Ishikawa (cell line): Measurements from ENCODE around the gene AGPAT4.

Experiments used
- CEBPB ChIP-seq: IDR thresholded peaks from 2 replicates; pipeline ENCODE4 v1.6.1; 2012
- CREB1 ChIP-seq: IDR thresholded peaks from 2 replicates; pipeline ENCODE4 v1.6.1; 2012; ENCODE audit warnings: low read depth
- EGR1 ChIP-seq: IDR thresholded peaks from 2 replicates; pipeline ENCODE4 v1.6.1; 2012
- EP300 ChIP-seq: IDR thresholded peaks from 2 replicates; pipeline ENCODE4 v1.6.1; 2012; ENCODE audit warnings: borderline replicate concordance
- FOXM1 ChIP-seq: IDR thresholded peaks from 2 replicates; pipeline ENCODE4 v1.6.1; 2012; ENCODE audit warnings: low read depth, borderline replicate concordance
- MAX ChIP-seq: IDR thresholded peaks from 2 replicates; pipeline ENCODE4 v1.6.1; 2012
- NFIC ChIP-seq: IDR thresholded peaks from 2 replicates; pipeline ENCODE4 v1.6.1; 2012
- RAD21 ChIP-seq: IDR thresholded peaks from 2 replicates; pipeline ENCODE4 v1.6.1; 2012; ENCODE audit warnings: low read depth
- REST ChIP-seq: IDR thresholded peaks from 2 replicates; pipeline ENCODE4 v1.6.1; 2012; ENCODE audit warnings: low read depth, mild to moderate bottlenecking
- TAF1 ChIP-seq: IDR thresholded peaks from 2 replicates; pipeline ENCODE4 v1.6.1; 2012; ENCODE audit warnings: low read depth, mild to moderate bottlenecking
- TCF12 ChIP-seq: IDR thresholded peaks from 2 replicates; pipeline ENCODE4 v1.6.1; 2012; ENCODE audit warnings: low read depth
- TEAD4 ChIP-seq: IDR thresholded peaks from 2 replicates; pipeline ENCODE4 v1.6.1; 2012
- USF1 ChIP-seq: IDR thresholded peaks from 2 replicates; pipeline ENCODE4 v1.6.1; 2012
- YY1 ChIP-seq: IDR thresholded peaks from 2 replicates; pipeline ENCODE4 v1.6.1; 2012; ENCODE audit warnings: low read depth
- ZBTB7A ChIP-seq: IDR thresholded peaks from 2 replicates; pipeline ENCODE4 v1.6.1; 2012; ENCODE audit warnings: low read depth

AGPAT4 gene

GRCh38 chr6:161227004-161227960 lies 46.6 kb downstream of the AGPAT4 start:
- TF ChIP-seq EP300 (no peak), REST (no peak), FOXM1 (no peak), USF1 (no peak), TAF1 (no peak), CREB1 (no peak), EGR1 (no peak), YY1 (no peak), TEAD4 (no peak), ZBTB7A (no peak)

- TF ChIP-seq ZBTB7A, result no peak
- TF ChIP-seq EGR1, result no peak
- no peak for TF ChIP-seq EP300
- no peak for TF ChIP-seq CEBPB
- TF ChIP-seq MAX, result no peak
- no peak for TF ChIP-seq YY1
- TF ChIP-seq USF1, result no peak
- no peak for TF ChIP-seq TCF12
- TF ChIP-seq TAF1, result no peak
- TF ChIP-seq CREB1, result no peak
- TF ChIP-seq NFIC, result no peak
- no peak for TF ChIP-seq REST
- TF ChIP-seq RAD21, result no peak
- no peak for TF ChIP-seq TEAD4
- no peak for TF ChIP-seq FOXM1
Measured at GRCh38 chr6:161226009-161226964, 47.6 kb downstream of the AGPAT4 start.

GRCh38 chr6:161225681-161226008 lies 48.2 kb downstream of the AGPAT4 start:
- TF ChIP-seq CREB1 (no peak), TEAD4 (no peak), USF1 (no peak), NFIC (no peak), YY1 (no peak), FOXM1 (no peak), EGR1 (no peak), CEBPB (no peak), REST (no peak), ZBTB7A (no peak), RAD21 (no peak), EP300 (no peak), TCF12 (no peak), TAF1 (no peak), MAX (no peak)
